Left ventricle myocardium inferior (tissue), 1 donor: Measurements from ENCODE around the gene GUCD1. TPM values are rescaled to one million over a fixed set of nuclear protein-coding genes. Genes with fewer than 3 reads are reported as not detected.
A peak's percentile ranks its signal among the peaks of the same experiment; 100 is the strongest.

Experiments used
- DNase-seq: peaks from one replicate; pipeline ENCODE4 v3.0.0-alpha.2; 2020
- H3K27ac ChIP-seq: fragments of 200-600 bp; replicated peaks from 2 replicates; pipeline ENCODE4 v1.8.0; 2021
- H3K27me3 ChIP-seq: fragments of 200-600 bp; 2 replicates; pipeline ENCODE4 v1.8.0; 2021; ENCODE audit warnings: low read depth
- H3K36me3 ChIP-seq: fragments of 200-600 bp; 2 replicates; pipeline ENCODE4 v1.8.0; 2021
- H3K4me1 ChIP-seq: fragments of 200-600 bp; 2 replicates; pipeline ENCODE4 v1.8.0; 2021
- H3K4me3 ChIP-seq: fragments of 200-600 bp; 2 replicates; pipeline ENCODE4 v1.8.0; 2021; ENCODE audit warnings: mild to moderate bottlenecking, moderate library complexity
- H3K9me3 ChIP-seq: fragments of 200-600 bp; replicated peaks from 2 replicates; pipeline ENCODE4 v1.8.0; 2021
- intact Hi-C: fragments of 100-400 bp; cut with micrococcal nuclease; formaldehyde crosslinking; loops from one replicate; pipeline ENCODE4 v1.11.0; 2022
- total RNA-seq: library from RNA; stranded (reverse); fragmentation: NEBNext Ultra II Directional; extraction: Animal tissue kit (Norgen Biotek cat#: 25700); gene quantifications from one replicate; pipeline ENCODE4 v1.2.1, GENCODE V29; 2021
- TF ChIP-seq, protein P1 (sequence below): fragments of 200-600 bp; IDR thresholded peaks from 2 replicates; pipeline ENCODE4 v1.8.0; 2021; ENCODE audit warnings: antibody characterized with exemption, mild to moderate bottlenecking, borderline replicate concordance
- donor health status: DM: no; HTN: yes; CAD: no; lungs with severe emphysema.

Gene GUCD1
- total RNA-seq, 1 donor from 2014 or later = 203 TPM

GRCh38 chr22:24542641-24543040 is 12.3 kb downstream of the GUCD1 start:
- TF ChIP-seq, protein P1, sequence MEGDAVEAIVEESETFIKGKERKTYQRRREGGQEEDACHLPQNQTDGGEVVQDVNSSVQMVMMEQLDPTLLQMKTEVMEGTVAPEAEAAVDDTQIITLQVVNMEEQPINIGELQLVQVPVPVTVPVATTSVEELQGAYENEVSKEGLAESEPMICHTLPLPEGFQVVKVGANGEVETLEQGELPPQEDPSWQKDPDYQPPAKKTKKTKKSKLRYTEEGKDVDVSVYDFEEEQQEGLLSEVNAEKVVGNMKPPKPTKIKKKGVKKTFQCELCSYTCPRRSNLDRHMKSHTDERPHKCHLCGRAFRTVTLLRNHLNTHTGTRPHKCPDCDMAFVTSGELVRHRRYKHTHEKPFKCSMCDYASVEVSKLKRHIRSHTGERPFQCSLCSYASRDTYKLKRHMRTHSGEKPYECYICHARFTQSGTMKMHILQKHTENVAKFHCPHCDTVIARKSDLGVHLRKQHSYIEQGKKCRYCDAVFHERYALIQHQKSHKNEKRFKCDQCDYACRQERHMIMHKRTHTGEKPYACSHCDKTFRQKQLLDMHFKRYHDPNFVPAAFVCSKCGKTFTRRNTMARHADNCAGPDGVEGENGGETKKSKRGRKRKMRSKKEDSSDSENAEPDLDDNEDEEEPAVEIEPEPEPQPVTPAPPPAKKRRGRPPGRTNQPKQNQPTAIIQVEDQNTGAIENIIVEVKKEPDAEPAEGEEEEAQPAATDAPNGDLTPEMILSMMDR = peak; percentile 52
- Histone ChIP-seq H3K27ac (peak overlapping the region; percentile 69), H3K36me3 (peaks cover 83% of the 10 kb centered on the region), H3K4me3 (no peak overlapping the region), H3K9me3 (no peaks in the 10 kb centered on the region), H3K4me1 (peaks cover 63% of the 10 kb centered on the region), H3K27me3 (no peaks in the 10 kb centered on the region)
- DNase-seq = peak; percentile 53
- intact Hi-C loops = no loop called here

DNA sequence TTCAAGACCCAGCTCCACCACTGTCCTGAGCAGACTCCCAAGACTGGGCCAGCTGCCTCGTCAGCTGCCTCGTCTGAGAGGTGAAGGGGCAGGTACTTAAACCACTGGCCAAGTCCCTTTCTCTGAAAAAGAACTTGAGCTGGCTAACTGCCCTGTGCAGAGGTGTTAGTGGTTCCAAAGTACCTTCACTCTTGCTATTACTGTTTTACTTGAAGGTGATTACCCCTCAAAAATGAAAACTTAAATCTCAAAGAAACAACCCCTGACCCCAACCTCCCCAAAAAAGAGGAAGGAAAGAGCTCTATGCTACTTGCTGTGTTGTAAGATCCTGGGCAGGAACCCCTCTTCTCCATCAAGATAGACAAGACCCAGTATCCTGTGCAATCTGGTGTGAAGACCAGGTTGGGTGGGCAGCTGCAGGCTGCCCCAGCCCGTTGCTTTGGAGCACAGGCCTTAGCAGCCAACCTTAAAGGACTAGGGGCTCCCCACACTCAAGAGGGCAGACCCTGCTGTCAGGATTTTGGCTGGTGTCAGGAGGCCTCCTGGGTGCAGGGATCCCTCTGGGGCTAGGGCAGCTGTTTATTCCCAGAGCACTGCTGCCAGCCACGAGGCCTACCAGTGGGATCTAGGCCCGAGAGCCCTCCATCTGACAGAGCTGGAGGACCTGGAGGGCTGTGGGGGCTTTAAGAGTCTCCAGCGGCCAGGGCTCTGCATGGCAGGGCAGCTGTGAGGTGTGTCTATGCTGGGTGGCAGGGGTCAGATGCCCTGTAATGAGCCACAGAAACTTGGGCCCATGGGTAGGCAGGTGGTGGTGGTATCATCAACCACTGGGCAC is 13.0 kb downstream of the GUCD1 start:
- intact Hi-C loops = no loop called here
- no peak for DNase-seq
- peak overlapping the region; percentile 69 for H3K27ac ChIP-seq
- peaks cover 76% of the 10 kb centered on the region for H3K36me3 ChIP-seq
- TF ChIP-seq, protein P1 = no peak
- H3K9me3 ChIP-seq = no peaks in the 10 kb centered on the region
- H3K4me1 ChIP-seq = peaks cover 63% of the 10 kb centered on the region
- H3K27me3 ChIP-seq = no peaks in the 10 kb centered on the region
- no peak overlapping the region for H3K4me3 ChIP-seq

DNA sequence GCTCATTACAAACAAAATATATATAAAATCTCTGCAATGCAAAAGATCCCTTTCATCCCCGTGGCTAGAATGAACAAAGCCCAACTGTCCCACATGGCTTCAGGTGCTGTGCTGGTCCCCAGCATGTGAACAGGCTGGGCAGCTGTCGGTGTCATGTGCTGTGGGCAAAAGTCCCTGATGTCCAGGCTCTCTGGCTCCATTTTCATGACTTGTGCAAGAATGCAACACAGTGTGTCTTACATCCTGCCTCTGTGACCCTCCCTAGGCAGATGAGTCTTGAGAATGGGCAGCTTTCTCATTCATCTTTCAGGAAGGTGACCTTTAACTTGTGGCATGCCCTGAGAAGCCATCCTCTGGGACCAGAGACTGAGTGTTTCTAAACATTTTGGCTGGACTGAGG is 14.5 kb downstream of the GUCD1 start:
- Histone ChIP-seq H3K27ac (no peak overlapping the region), H3K9me3 (no peaks in the 10 kb centered on the region), H3K4me3 (no peak overlapping the region), H3K27me3 (no peaks in the 10 kb centered on the region), H3K36me3 (peaks cover 67% of the 10 kb centered on the region), H3K4me1 (peaks cover 63% of the 10 kb centered on the region)
- intact Hi-C loops = no loop called here
- no peak for DNase-seq
- TF ChIP-seq, protein P1 = no peak

GRCh38 chr22:24536089-24536488 is 18.8 kb downstream of the GUCD1 start:
- Histone ChIP-seq H3K27me3 (no peaks in the 10 kb centered on the region), H3K9me3 (no peaks in the 10 kb centered on the region), H3K4me1 (peaks cover 25% of the 10 kb centered on the region), H3K36me3 (peaks cover 27% of the 10 kb centered on the region), H3K4me3 (no peak overlapping the region), H3K27ac (no peak overlapping the region)
- no peak for DNase-seq
- TF ChIP-seq, protein P1 = no peak
- intact Hi-C loops = no loop called here

GRCh38 chr22:24535348-24535747 is 19.6 kb downstream of the GUCD1 start:
- intact Hi-C loops = no loop called here
- Histone ChIP-seq H3K36me3 (peaks cover 19% of the 10 kb centered on the region), H3K27ac (no peak overlapping the region), H3K9me3 (no peaks in the 10 kb centered on the region), H3K4me3 (no peak overlapping the region), H3K4me1 (peaks cover 18% of the 10 kb centered on the region), H3K27me3 (no peaks in the 10 kb centered on the region)
- DNase-seq = no peak
- TF ChIP-seq, protein P1 = no peak
